GM19463 (cell line): ENCODE results near the gene NELFB.
"Not testable (repeated sequence)": the region's sequence is repeated elsewhere in the genome, so short reads cannot be mapped to it uniquely, and the experiment has no call there.

ENCODE experiments used
- ATAC-seq: cut with Tn5 transposase; IDR thresholded peaks from one replicate; pipeline ENCODE4 v1.9.1; 2021; ENCODE audit warnings: mild to moderate bottlenecking, moderate library complexity; ENCODE audit not compliant: unreplicated experiment

The NELFB gene

GRCh38 chr9:137245450-137246421 is 9.4 kb upstream of the NELFB start:
- no peak for ATAC-seq

GRCh38 chr9:137247135-137247915 is 7.8 kb upstream of the NELFB start:
- ATAC-seq, result no peak

GRCh38 chr9:137247916-137248175 is 7.3 kb upstream of the NELFB start:
- ATAC-seq, result no peak

- no peak for ATAC-seq
Measured at GRCh38 chr9:137250329-137251193, 4.6 kb upstream of the NELFB start.

GRCh38 chr9:137251194-137251461 is 4.0 kb upstream of the NELFB start, which contains the start of gene STPG3:
STPG3 (plus strand) TSS chr9:137251286; CDS start chr9:137251287, 1 bp downstream.
- ATAC-seq, result no peak

GRCh38 chr9:137251490-137252268 is 3.4 kb upstream of the NELFB start:
- ATAC-seq, result no peak

- ATAC-seq, result no peak
Measured at GRCh38 chr9:137252555-137253506, 2.3 kb upstream of the NELFB start.

- ATAC-seq, result no peak
Measured at GRCh38 chr9:137253717-137254623, 1.2 kb upstream of the NELFB start.

- peak; percentile 25 for ATAC-seq
Measured at GRCh38 chr9:137255448-137256114, 454 bp downstream of the NELFB start.

- ATAC-seq, result no peak
Measured at GRCh38 chr9:137256362-137256761, 1.2 kb downstream of the NELFB start.

GRCh38 chr9:137256856-137257255 is 1.7 kb downstream of the NELFB start:
- no peak for ATAC-seq

GRCh38 chr9:137262173-137262908 is 7.2 kb downstream of the NELFB start:
- ATAC-seq, result not testable (repeated sequence)

GRCh38 chr9:137262909-137263285 is 7.8 kb downstream of the NELFB start:
- ATAC-seq, result no peak

GRCh38 chr9:137263506-137263905 is 8.4 kb downstream of the NELFB start:
- ATAC-seq, result no peak

GRCh38 chr9:137264067-137264466 is 8.9 kb downstream of the NELFB start:
- no peak for ATAC-seq

- no peak for ATAC-seq
Measured at GRCh38 chr9:137265496-137266161, 10.5 kb downstream of the NELFB start.

- no peak for ATAC-seq
Measured at GRCh38 chr9:137266162-137266527, 11.0 kb downstream of the NELFB start.
